ENCODE measurements around the gene GOLGA6L7.
"Not testable (repeated sequence)": the region's sequence is repeated elsewhere in the genome, so short reads cannot be mapped to it uniquely, and the experiment has no call there.

GRCh38 chr15:28840285-28840684 is 8.2 kb downstream of the GOLGA6L7 start:
- TF ChIP-seq CTCF, POLR2A (IDR thresholded peaks at IDR 0.05): not testable (repeated sequence)

Data from testis (tissue), 2 donors.